Lung (tissue), 12 donors: Measurements from ENCODE around the gene MAP4. TPM values are rescaled to one million over a fixed set of nuclear protein-coding genes. Genes with fewer than 3 reads are reported as not detected.

Experiments
- ATAC-seq: fragments of 200-7000 bp; cut with Tn5 transposase; one replicate; pipeline ENCODE4 v1.9.1; 2020; ENCODE audit warnings: moderate number of reproducible peaks; ENCODE audit not compliant: insufficient read depth, low FRiP score
- DNase-seq, 3 donors: peaks; one replicate each; pipeline ENCODE4 v3.0.0-alpha.2; 2013 to 2017
- H3K27ac ChIP-seq, 2 donors: one replicate each; pipeline ENCODE4 v1.5.1; 2013; ENCODE audit warnings: mild to moderate bottlenecking in 2 of 2, moderate library complexity in 2 of 2, control low read depth in 1 of 2, inconsistent platforms in 1 of 2, low read depth in 1 of 2, low read length in 1 of 2
- H3K27me3 ChIP-seq, 3 donors: one replicate each; pipeline ENCODE4 v1.5.1; 2013; ENCODE audit warnings: low read length in 2 of 3; ENCODE audit not compliant: control insufficient read depth in 3 of 3, insufficient read depth in 3 of 3
- H3K36me3 ChIP-seq, 4 donors: one replicate each; pipeline ENCODE4 v1.5.1; 2013; ENCODE audit warnings: low read length in 4 of 4, mild to moderate bottlenecking in 1 of 4, moderate library complexity in 1 of 4; ENCODE audit not compliant: control insufficient read depth in 4 of 4, insufficient read depth in 4 of 4
- H3K4me1 ChIP-seq, 5 donors: one replicate each; pipeline ENCODE4 v1.5.1; 2013; ENCODE audit warnings: low read length in 5 of 5, mild to moderate bottlenecking in 2 of 5, moderate library complexity in 1 of 5; ENCODE audit not compliant: control insufficient read depth in 5 of 5, insufficient read depth in 5 of 5
- H3K4me3 ChIP-seq: one replicate; pipeline ENCODE4 v1.5.1; 2013; ENCODE audit warnings: mild to moderate bottlenecking, control low read depth, moderate library complexity
- H3K9ac ChIP-seq, 2 donors: one replicate each; pipeline ENCODE4 v1.5.1; 2013; ENCODE audit warnings: low read length in 2 of 2, control low read depth in 1 of 2; ENCODE audit not compliant: insufficient read depth in 1 of 2
- H3K9me3 ChIP-seq, 4 donors: one replicate each; pipeline ENCODE4 v1.5.1; 2013; ENCODE audit warnings: low read length in 3 of 4, mild to moderate bottlenecking in 1 of 4, moderate library complexity in 1 of 4; ENCODE audit not compliant: control insufficient read depth in 4 of 4, insufficient read depth in 3 of 4
- CTCF ChIP-seq: IDR thresholded peaks from 2 replicates; pipeline ENCODE4 v1.5.1; 2012; ENCODE audit warnings: mild to moderate bottlenecking; ENCODE audit errors: control extremely low read depth, extremely low read depth
- WGBS, 2 donors: extraction: QIAGEN DNeasy Blood & Tissue Kit; methylation state at CpG; one replicate each; pipeline ENCODE4 v1.1.7; 2013; 5-methylcytosine and 5-hydroxymethylcytosine counted together
- polyA plus RNA-seq, 2 donors: library from polyadenylated mRNA; stranded (reverse); fragments of 200-250 nt; gene quantifications; one replicate each; pipeline ENCODE4 v1.2.1, GENCODE V29; 2013
- total RNA-seq, 2 donors: library from RNA; depleted of rRNA in 1 of 2; stranded (reverse); fragments of >200 nt in 1 of 2; gene quantifications; one replicate each; pipeline ENCODE4 v1.2.1, GENCODE V29; 2014 to 2021
- donor health status: control.
- donor health status: control.
- donor health status: Bipolar disorder and iron deficiency.
- donor health status: healthy.
- donor health status: DM: yes; HTN: yes; CAD: no.

The MAP4 gene
- total and polyA plus RNA-seq, 4 donors, result 62.6 to 203 (median 84.9) TPM

GRCh38 chr3:47850564-47851410, 165.4 kb downstream of the MAP4 start:
- ATAC-seq (peak; percentile 9), DNase-seq (peak in 1 of 3 donors; percentile 13)
- WGBS, 2 donors, result 72 to 79% methylated on average over 14 of the region's 14 CpGs
- Histone ChIP-seq H3K27me3 (no peaks in the 10 kb centered on the region), H3K4me1 (no peaks in the 10 kb centered on the region), H3K36me3 (peaks cover under 1 to 95% (median 48%) of the 10 kb centered on the region in 4 donors), H3K9me3 (no peaks in the 10 kb centered on the region), H3K4me3 (no peak overlapping the region), H3K27ac (no peak overlapping the region), H3K9ac (no peak overlapping the region)
- no peak for TF ChIP-seq CTCF

- Histone ChIP-seq H3K4me1 (no peaks in the 10 kb centered on the region), H3K27ac (no peak overlapping the region), H3K36me3 (peaks cover 6 to 91% (median 42%) of the 10 kb centered on the region in 4 donors), H3K9ac (no peak overlapping the region), H3K4me3 (no peak overlapping the region), H3K27me3 (no peaks in the 10 kb centered on the region), H3K9me3 (no peaks in the 10 kb centered on the region)
- ATAC-seq (no peak), DNase-seq (peak; percentile 34 to 41 (median 38))
- TF ChIP-seq CTCF, result no peak
- 86 to 87% methylated on average over 35 of the region's 35 CpGs for WGBS, 2 donors
These were observed 166.3 kb downstream of the MAP4 start for GRCh38 chr3:47849699-47850563.

- Histone ChIP-seq H3K27me3 (no peaks in the 10 kb centered on the region), H3K9me3 (no peaks in the 10 kb centered on the region), H3K4me1 (no peaks in the 10 kb centered on the region), H3K36me3 (peaks cover 6 to 91% (median 40%) of the 10 kb centered on the region in 4 donors), H3K9ac (no peak overlapping the region), H3K4me3 (no peak overlapping the region), H3K27ac (no peak overlapping the region)
- TF ChIP-seq CTCF, result no peak
- DNase-seq (no peak), ATAC-seq (no peak)
- 88 to 90% methylated on average over 14 of the region's 14 CpGs for WGBS, 2 donors
These were observed 167.0 kb downstream of the MAP4 start for GRCh38 chr3:47849186-47849698.
